Hepatocyte (in vitro differentiated cells): Measurements from ENCODE around the gene USP20. TPM values are rescaled to one million over a fixed set of nuclear protein-coding genes. Genes with fewer than 3 reads are reported as not detected.

ENCODE experiments used
- DNase-seq: peaks from one replicate; pipeline ENCODE4 v3.0.0-alpha.2; 2016; ENCODE audit warnings: low spot score
- H2AFZ ChIP-seq: fragments of 200-600 bp; sonication (generic); 2 replicates; pipeline ENCODE4 v1.6.0; 2016; ENCODE audit warnings: antibody characterized with exemption, mild to moderate bottlenecking
- H3K27ac ChIP-seq: fragments of 200-600 bp; sonication (generic); 2 replicates; pipeline ENCODE4 v1.5.1; 2016; ENCODE audit warnings: mild to moderate bottlenecking
- H3K27me3 ChIP-seq: fragments of 200-600 bp; sonication (generic); 2 replicates; pipeline ENCODE4 v1.6.1; 2016
- H3K36me3 ChIP-seq: fragments of 200-600 bp; sonication (generic); replicated peaks from 2 replicates; pipeline ENCODE4 v1.5.1; 2016; ENCODE audit warnings: low read depth; ENCODE audit not compliant: insufficient read depth
- H3K4me1 ChIP-seq: fragments of 200-600 bp; sonication (generic); 2 replicates; pipeline ENCODE4 v1.5.1; 2016; ENCODE audit warnings: mild to moderate bottlenecking, moderate library complexity; ENCODE audit not compliant: insufficient read depth
- H3K4me2 ChIP-seq: fragments of 200-600 bp; sonication (generic); 2 replicates; pipeline ENCODE4 v1.6.0; 2016
- H3K4me3 ChIP-seq: fragments of 200-600 bp; sonication (generic); 2 replicates; pipeline ENCODE4 v1.5.1; 2016; ENCODE audit warnings: mild to moderate bottlenecking
- H3K79me2 ChIP-seq: fragments of 200-600 bp; sonication (generic); 2 replicates; pipeline ENCODE4 v1.6.0; 2017; ENCODE audit warnings: mild to moderate bottlenecking
- H3K9me2 ChIP-seq: fragments of 200-600 bp; sonication (generic); replicated peaks from 2 replicates; pipeline ENCODE4 v1.6.0; 2017; ENCODE audit warnings: mild to moderate bottlenecking; ENCODE audit not compliant: insufficient read depth
- H3K9me3 ChIP-seq: fragments of 200-600 bp; sonication (generic); 2 replicates; pipeline ENCODE4 v1.5.1; 2016; ENCODE audit warnings: low read depth, mild to moderate bottlenecking
- H4K20me1 ChIP-seq: fragments of 200-600 bp; sonication (generic); 2 replicates; pipeline ENCODE4 v1.6.0; 2016; ENCODE audit warnings: mild to moderate bottlenecking; ENCODE audit not compliant: insufficient read depth, poor library complexity, severe bottlenecking
- CTCF ChIP-seq: fragments of 200-600 bp; sonication (generic); IDR thresholded peaks from 2 replicates; pipeline ENCODE4 v1.5.1; 2016; ENCODE audit warnings: antibody characterized with exemption, mild to moderate bottlenecking; ENCODE audit not compliant: poor library complexity
- EZH2 ChIP-seq: fragments of 200-600 bp; sonication (generic); IDR thresholded peaks from 2 replicates; pipeline ENCODE4 v1.6.1; 2016; ENCODE audit warnings: antibody characterized with exemption, mild to moderate bottlenecking, borderline replicate concordance
- EZH2phosphoT487 ChIP-seq: fragments of 200-600 bp; sonication (generic); IDR thresholded peaks from one replicate; pipeline ENCODE4 v1.6.1; 2018; ENCODE audit warnings: antibody characterized with exemption, mild to moderate bottlenecking, low read depth, moderate library complexity; ENCODE audit not compliant: unreplicated experiment, severe bottlenecking
- whole genome bisulfite sequencing: methylation state at CpG from one replicate; pipeline ENCODE4 v1.1.6; 2016; ENCODE audit warnings: low lambda C conversion rate; ENCODE audit errors: missing lambda C conversion rate; 5-methylcytosine and 5-hydroxymethylcytosine counted together
- polyA plus RNA-seq: library from polyadenylated mRNA; unstranded; fragments of >200 nt; fragmentation: Nextera tagmentation; extraction: Ambion mirVana; gene quantifications from 2 replicates; pipeline ENCODE4 v1.2.1, GENCODE V29; 2016
- total RNA-seq: library from RNA; depleted of rRNA; stranded (reverse); fragments of >200 nt; gene quantifications from 2 replicates; pipeline ENCODE4 v1.2.3, GENCODE V29; 2014

USP20 gene
- total and polyA plus RNA-seq, 2 experiments from 2014 or later = 10.6 to 29.0 TPM

GRCh38 chr9:129815278-129815677, 20.0 kb upstream of the USP20 start:
- WGBS = 94% methylated on average over 11 of the region's 11 CpGs
- no peaks in the 10 kb centered on the region for H3K27me3 ChIP-seq
- no peak overlapping the region for H2AFZ ChIP-seq
- H3K4me1 ChIP-seq = peaks cover 6% of the 10 kb centered on the region
- H3K9me3 ChIP-seq = no peaks in the 10 kb centered on the region
- TF ChIP-seq EZH2 (no peak), CTCF (no peak), EZH2phosphoT487 (no peak)
- no peak overlapping the region for H3K4me3 ChIP-seq
- H3K79me2 ChIP-seq = no peaks in the 10 kb centered on the region
- H3K9me2 ChIP-seq = no peaks in the 10 kb centered on the region
- no peaks in the 10 kb centered on the region for H3K36me3 ChIP-seq
- no peak for DNase-seq
- H4K20me1 ChIP-seq = no peaks in the 10 kb centered on the region
- no peak overlapping the region for H3K4me2 ChIP-seq
- H3K27ac ChIP-seq = no peak overlapping the region

- H3K4me1 ChIP-seq = no peaks in the 10 kb centered on the region
- H3K9me2 ChIP-seq = no peaks in the 10 kb centered on the region
- no peak for TF ChIP-seq EZH2
- no peaks in the 10 kb centered on the region for H4K20me1 ChIP-seq
- H3K4me3 ChIP-seq = no peak overlapping the region
- no peak overlapping the region for H2AFZ ChIP-seq
- no peak overlapping the region for H3K4me2 ChIP-seq
- DNase-seq = no peak
- 90% methylated on average over 14 of the region's 14 CpGs for WGBS
- no peak overlapping the region for H3K27ac ChIP-seq
- H3K9me3 ChIP-seq = no peaks in the 10 kb centered on the region
- no peaks in the 10 kb centered on the region for H3K36me3 ChIP-seq
- peaks cover 9% of the 10 kb centered on the region for H3K79me2 ChIP-seq
- H3K27me3 ChIP-seq = no peaks in the 10 kb centered on the region
These were observed 18.5 kb upstream of the USP20 start for GRCh38 chr9:129816501-129817435.

GRCh38 chr9:129822898-129823541, 12.2 kb upstream of the USP20 start:
- H3K4me2 ChIP-seq = peak overlapping the region; percentile 96
- no peaks in the 10 kb centered on the region for H3K9me3 ChIP-seq
- no peaks in the 10 kb centered on the region for H3K9me2 ChIP-seq
- peak overlapping the region; percentile 88 for H3K27ac ChIP-seq
- TF ChIP-seq EZH2phosphoT487 = no peak
- TF ChIP-seq EZH2 = no peak
- no peak for TF ChIP-seq CTCF
- H3K4me3 ChIP-seq = peak overlapping the region; percentile 86
- H3K79me2 ChIP-seq = peaks cover 25% of the 10 kb centered on the region
- 26% methylated on average over 23 of the region's 26 CpGs for WGBS
- H2AFZ ChIP-seq = peak overlapping the region; percentile 20
- peak; percentile 55 for DNase-seq
- H3K4me1 ChIP-seq = peaks cover 8% of the 10 kb centered on the region
- H4K20me1 ChIP-seq = no peaks in the 10 kb centered on the region
- H3K36me3 ChIP-seq = no peaks in the 10 kb centered on the region
- no peaks in the 10 kb centered on the region for H3K27me3 ChIP-seq

- H3K4me3 ChIP-seq = peak overlapping the region; percentile 86
- no peaks in the 10 kb centered on the region for H4K20me1 ChIP-seq
- H2AFZ ChIP-seq = peak overlapping the region; percentile 80
- H3K27me3 ChIP-seq = no peaks in the 10 kb centered on the region
- TF ChIP-seq EZH2 (no peak), CTCF (no peak), EZH2phosphoT487 (no peak)
- no peaks in the 10 kb centered on the region for H3K9me3 ChIP-seq
- H3K27ac ChIP-seq = peak overlapping the region; percentile 88
- 0% methylated on average over 3 of the region's 15 CpGs for WGBS
- peaks cover 8% of the 10 kb centered on the region for H3K4me1 ChIP-seq
- DNase-seq = peak; percentile 22
- no peaks in the 10 kb centered on the region for H3K9me2 ChIP-seq
- peaks cover 25% of the 10 kb centered on the region for H3K79me2 ChIP-seq
- H3K4me2 ChIP-seq = peak overlapping the region; percentile 96
- H3K36me3 ChIP-seq = no peaks in the 10 kb centered on the region
These were observed 11.7 kb upstream of the USP20 start for GRCh38 chr9:129823542-129823934.
